DND-41 (cell line): ENCODE data around the gene ZNF44.

ENCODE experiments used
- CTCF ChIP-seq: IDR thresholded peaks from 2 replicates; pipeline ENCODE4 v1.5.1; 2012; ENCODE audit warnings: borderline replicate concordance, low read length, moderate library complexity, mild to moderate bottlenecking; ENCODE audit not compliant: poor library complexity, severe bottlenecking; ENCODE audit errors: extremely low read depth
- EZH2 ChIP-seq: IDR thresholded peaks from 3 replicates; pipeline ENCODE4 v1.6.1; 2012; ENCODE audit warnings: borderline replicate concordance, low read depth, mild to moderate bottlenecking, moderate library complexity, low read length, inconsistent platforms; ENCODE audit not compliant: severe bottlenecking

- TF ChIP-seq CTCF, result no peak
- no peak for TF ChIP-seq EZH2
Observed at GRCh38 chr19:12272386-12272785, 22.3 kb downstream of the ZNF44 start.
